M059J (cell line): ENCODE results near the gene TULP3. TPM values are rescaled to one million over a fixed set of nuclear protein-coding genes. Genes with fewer than 3 reads are reported as not detected.

Experiments used
- DNase-seq: peaks from one replicate; pipeline ENCODE4 v3.0.0-alpha.2; 2012; ENCODE audit warnings: low read depth
- total RNA-seq: library from RNA; depleted of rRNA; stranded (reverse); fragments of >200 nt; shearing (Covaris generic); gene quantifications from 2 replicates; pipeline ENCODE4 v1.2.3, GENCODE V29; 2014

TULP3 gene
- total RNA-seq, 1 experiment from 2014 or later: 37.8 TPM

DNA sequence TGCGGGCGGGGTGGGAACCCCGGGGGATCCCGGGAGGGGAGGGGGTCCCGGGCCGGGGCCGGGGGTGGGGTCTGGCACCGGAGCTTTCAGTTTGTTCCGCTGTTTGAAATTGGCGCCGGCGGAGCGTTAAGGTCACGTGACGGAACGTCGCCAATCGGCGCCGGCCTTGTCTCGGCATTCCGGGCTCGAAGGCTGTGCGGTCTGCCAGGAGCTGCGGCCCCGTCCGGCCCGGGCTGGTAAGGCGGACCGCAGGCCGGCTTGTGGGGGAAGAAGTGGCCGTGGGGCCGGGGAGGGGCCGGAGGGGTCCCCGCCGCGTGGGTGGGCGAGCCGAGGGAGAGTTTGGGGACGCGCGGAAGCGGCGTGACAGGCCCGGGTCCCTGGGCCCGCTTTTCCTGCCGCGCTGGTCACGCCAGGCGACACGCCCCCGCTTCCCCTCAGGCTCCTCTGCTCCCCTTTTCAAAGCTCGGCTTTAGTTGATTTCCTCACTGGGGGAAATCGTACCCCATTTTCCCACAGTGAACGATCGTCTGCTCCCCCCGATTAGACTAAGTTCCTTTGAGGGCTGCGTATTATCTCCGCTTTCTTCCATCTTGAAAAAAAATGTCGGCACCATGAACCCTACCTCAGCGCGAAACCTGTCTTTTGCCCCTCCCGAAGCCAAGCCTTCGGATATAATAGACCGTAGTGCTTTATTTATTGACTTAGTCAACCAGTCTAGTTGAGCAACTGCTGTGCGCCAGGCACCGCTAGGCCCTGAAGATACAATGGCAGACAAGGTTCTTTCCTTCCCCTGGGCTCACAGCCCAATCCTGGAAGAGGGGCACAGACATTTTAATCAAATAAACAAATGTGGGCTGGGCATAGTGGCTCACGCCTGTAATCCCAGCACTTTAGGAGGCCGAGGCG is 13.4 kb upstream of the TULP3 start, which contains the start of the genes FOXM1 and RHNO1:
FOXM1 (minus strand) TSS at position 128 of the 906 bp plus-strand sequence. CDS start 2,696 bp downstream, outside the sequence.
RHNO1 (plus strand) TSS at position 177 of the 906 bp plus-strand sequence. CDS start 8,144 bp downstream, outside the sequence.
- peak; percentile 84 for DNase-seq

DNA sequence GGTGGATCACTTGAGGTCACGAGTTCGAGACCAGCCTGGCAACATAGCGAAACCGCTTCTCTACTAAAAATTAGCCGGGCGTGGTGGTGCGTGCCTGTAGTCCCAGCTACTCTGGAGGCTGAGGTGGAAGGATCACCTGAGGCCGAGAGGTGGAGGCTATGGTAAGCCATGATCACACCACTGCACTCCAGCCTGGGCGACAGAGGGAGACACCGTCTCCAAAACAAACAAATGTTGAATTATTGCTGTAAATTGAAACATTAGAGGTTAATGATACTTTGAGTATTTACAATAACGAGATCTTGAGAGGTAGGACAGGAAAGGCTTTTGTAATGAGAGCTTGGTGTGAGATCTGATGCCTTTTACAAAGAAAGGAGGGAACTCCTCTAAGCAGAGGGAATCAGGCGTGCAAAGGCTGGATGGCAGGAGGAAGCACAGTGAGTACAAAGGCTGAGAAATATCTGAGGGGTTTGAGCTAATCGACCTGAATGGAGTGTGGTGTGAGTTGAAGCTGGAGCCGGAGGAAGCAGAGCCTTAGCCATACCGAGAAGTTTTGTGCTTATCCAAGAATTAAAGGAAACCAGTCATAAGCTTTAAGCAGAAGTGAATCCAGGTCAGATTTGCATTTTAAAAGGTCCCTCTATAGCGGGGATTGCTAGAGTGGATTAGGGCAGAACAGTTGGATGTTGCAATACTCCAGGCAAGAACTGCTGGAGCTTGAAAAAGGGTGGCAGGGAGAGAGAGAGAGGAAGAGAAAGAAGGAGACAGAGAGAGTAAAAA is 12.5 kb upstream of the TULP3 start:
- DNase-seq: no peak

DNA sequence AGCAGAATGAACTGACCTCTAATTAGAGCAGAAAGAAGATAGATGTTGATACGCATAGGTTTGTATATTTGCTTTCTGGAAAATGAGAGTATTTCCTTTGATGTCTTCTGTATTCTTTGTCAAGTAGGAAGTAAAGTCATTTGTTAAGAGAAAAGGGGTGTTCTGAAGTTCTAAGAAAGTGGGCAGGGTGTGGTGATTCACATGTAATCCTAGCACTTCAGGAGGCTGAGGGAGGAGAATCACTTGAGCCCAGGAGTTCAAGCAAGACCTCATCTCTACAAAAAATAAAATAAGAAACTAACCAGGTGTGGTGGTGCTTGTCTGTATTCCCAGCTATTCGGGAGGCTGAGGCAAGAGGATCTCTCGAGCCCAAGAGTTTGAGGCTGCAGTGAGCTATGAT is 10.8 kb upstream of the TULP3 start:
- DNase-seq: no peak

DNA sequence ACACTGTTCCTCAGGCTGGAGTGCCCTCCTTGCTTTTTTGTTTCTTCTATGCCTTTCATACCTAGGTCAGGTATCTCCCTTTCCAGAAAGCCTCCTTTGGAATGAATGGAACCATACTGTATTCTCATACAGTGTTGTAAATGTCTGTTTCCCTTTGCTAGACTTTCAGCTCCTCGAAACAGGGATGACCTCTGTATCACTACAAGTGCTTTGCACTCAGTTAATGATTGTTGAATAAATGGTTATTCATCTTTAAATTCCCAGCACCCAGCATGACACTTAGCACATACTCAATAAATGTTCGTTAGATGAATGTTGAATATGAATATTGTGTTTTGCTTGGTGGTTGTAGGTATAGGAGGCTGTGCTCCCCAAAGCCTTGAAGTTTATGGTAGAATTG is 5.9 kb upstream of the TULP3 start:
- DNase-seq: no peak

DNA sequence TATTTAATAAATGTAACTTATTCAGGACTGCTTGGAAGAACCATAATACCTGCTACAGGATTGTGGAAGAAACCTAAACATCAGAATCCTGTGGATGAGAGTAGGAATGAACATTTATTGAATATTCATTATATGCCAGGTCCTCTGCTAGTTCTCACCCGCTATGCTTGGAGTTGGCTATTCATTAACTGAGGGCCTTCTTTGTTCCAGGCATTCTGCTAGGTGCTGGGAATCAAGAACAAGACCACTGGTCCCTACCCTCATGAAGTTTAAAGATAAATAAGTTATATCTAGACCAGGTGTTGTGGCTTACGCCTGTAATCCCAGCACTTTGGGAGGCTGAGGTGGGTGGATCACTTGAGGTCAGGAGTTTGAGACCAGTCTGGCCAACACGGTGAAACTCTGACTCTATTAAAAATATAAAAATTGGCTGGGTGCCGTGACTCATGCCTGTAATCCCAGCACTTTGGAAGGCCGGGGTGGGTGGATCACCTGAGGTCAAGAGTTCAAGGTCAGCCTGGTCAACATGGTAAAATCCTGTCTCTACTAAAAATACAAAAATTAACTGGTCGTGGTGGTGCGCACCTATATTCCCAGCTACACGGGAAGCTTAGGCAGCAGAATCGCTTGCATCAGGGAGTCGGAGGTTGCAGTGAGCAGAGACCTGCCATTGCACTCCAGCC is 3.8 kb upstream of the TULP3 start:
- DNase-seq: no peak

DNA sequence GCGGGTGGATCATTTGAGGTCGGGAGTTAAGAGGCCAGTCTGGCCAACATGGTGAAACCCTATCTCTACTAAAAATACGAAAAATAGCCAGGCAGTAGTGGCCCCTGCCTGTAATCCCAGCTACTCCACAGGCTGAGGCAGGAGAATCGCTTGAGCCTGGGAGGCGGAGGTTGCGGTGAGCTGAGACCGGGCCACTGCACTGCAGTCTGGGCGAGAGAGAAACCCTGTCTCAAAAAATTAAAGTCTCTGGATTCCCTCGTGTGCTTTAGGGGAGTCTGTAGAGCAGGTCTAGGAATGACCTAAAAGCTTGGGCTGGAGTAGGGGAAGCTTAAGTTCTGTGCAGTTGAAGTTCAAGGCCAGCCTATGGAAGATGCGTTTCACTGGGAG is 697 bp upstream of the TULP3 start:
- DNase-seq: peak; percentile 22

DNA sequence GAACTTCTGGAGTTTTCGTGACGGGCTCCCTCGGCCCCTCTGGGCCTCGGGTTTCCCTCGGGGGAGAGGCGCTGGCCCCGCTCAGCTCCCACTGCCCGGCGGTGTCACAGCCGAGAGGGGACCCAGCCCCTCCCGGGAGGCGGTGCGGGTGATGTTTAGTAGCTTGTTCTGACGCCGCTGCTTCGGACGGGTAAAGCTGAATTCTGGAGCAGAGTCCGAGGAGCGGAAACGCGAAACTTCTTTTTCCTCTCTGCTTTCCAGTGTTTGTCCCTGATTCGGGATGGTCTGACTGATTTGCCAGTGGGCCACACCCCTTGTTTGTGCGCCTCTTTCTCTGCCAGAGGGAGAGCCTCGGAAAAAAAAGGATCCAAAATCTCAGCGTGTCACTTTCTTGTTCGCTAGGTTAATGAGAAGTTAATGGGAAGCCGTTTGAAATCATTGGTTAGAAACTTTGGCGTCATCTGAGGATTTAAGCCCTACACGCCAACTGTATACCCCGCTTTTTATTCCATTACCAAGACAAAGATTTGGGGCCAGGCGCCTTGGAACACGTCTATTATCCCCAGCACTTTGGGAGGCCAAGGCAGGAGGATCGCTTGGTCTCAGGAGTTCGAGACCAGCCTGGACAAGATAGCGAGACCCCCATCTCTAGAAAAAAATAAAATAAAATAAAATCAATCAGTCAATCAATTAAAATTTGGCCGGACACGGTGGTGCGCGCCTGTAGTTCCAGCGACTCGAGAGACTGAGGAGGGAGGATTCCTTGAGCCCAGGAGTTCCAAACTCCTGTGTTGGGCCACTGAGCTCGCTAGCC is 756 bp downstream of the TULP3 start:
- DNase-seq: peak; percentile 77

DNA sequence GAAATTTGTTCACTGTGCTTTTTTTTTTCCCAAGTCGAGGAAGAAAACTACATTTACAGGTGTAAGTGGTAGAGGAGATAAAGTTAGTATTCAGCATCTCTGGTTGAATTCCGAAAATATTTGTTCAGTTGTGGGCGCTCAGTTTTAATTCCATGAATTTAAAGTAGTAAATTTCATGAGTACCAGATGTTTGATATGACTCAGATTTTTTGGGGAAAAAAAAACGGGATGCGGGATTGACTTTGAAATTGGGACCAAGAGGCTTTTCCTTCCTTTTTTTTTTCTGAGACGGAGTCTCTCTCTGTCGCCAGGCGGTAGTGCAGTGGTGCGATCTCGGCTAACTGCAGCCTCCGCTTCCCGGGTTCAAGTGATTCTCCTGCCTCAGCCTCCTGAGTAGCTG is 1.6 kb downstream of the TULP3 start:
- no peak for DNase-seq

DNA sequence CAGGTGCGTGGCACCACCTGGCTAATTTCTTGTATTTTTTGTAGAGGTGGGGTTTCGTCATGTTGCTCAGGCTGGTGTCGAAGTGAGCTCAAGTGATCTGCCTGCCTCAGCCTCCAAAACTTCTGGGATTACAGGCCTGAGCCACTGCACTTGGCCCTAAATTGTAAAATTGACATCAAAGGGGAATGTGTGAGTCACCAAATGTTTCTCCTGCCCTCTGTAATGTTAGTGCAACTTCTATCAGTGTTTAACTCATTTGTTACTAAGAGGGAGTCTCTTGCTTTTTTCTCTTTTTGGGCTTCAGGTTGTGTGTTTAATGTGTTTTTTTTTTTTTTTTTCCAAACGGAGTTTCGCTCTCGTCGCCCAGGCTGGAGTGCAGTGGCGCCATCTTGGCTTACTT is 2.3 kb downstream of the TULP3 start:
- peak; percentile 87 for DNase-seq

DNA sequence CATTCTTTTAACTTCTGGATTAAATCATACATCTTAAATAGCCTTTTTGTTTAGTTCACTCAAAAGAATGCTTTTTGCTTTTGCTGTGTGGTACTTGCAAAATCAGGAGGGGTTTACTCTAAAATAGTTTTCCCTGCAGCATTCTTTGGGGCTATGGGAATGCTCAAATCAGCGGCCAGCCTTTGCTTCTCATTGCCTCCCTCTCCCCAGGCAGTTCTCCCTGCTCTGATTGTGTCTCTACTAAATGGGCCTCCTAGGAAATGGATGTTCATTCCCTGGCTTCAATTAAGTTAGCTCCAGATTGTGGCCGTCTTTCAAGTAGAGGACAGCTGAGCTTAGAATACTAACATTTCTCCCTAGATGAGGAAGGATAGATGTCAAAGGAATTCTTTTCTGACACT is 4.4 kb downstream of the TULP3 start:
- DNase-seq: no peak

DNA sequence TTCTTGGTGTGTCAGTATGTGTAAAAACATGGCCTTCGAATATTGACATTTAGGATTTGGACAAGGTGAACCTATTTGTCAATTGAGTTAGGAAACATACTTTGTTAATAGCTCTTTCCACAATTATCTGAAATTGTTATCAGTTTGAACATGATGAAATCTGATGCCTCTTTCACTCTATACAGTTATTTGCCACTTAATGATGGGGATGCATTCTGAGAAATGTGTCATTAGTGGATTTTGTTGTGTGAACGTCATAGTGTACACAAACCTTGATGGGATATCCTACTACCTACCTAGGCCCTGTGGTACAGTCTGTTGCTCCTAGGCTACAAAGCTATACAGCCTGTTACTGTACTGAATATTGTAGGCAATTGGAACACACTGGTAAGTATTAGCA is 4.8 kb downstream of the TULP3 start:
- DNase-seq: no peak

DNA sequence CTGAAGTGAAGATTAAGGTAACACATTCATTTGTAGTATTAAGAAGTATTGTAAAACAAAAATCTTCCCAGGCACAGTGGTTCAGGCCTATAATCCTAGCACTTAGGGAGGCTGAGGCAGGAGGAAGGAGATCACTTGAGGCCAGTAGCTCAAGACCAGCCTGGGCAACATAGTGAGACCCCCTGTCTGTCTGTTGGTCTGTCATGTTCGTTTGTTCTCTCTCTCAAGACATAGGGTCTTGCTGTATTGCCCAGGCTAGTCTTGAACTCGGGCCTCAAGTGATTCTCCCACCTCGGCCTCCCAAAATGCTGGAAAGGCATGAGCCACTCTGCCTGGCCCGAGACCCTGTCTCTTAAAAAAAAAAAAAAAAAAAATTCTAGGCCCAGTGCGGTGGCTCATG is 6.7 kb downstream of the TULP3 start:
- DNase-seq: no peak

DNA sequence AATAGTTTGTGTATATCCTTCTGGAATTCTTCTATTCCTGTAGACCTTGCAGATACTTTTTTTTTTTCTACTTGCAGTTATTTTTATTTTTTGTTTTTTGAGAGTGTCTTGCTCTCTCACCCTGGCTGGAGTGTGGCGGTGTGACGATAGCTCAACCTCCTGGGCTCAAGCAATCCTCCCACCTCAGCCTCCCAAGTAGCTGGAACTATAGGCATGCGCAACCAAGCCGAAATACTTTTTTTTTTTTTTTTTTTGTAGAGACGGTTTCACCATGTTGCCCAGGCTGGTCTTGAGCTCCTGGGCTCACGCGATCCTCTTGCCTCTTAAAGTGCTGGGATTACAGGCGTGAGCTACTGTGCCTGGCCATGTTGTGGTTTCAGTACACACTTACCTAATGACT is 10.0 kb downstream of the TULP3 start:
- DNase-seq: no peak

DNA sequence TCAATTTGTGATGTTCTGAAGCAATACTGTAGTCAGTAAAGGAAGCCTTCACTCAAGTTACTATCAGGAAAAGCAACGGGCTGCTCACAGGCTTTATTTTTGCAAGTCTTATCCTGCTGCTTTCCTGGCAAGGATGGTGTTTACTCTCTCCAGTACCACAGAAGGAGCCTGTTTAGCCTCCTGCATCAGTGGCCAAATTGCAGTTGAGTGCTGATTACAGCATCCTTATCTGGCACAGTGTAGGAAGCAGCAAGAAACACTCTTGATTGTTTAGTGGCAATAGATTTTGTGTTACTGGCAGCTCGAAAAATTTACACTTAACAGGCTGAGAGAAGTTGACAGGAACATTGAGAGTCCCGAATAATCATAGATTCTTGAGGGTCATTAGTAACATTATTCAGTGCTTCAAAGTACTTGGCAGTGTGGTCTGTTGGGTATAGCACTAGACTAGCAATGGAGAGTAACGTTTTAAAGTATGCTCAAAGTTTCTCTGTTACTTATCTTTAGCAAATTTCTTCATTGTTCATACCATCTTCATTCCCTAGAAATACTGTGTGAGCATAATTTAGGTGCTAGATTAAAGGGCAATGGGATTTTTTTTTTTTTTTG is 11.7 kb downstream of the TULP3 start:
- DNase-seq: no peak

DNA sequence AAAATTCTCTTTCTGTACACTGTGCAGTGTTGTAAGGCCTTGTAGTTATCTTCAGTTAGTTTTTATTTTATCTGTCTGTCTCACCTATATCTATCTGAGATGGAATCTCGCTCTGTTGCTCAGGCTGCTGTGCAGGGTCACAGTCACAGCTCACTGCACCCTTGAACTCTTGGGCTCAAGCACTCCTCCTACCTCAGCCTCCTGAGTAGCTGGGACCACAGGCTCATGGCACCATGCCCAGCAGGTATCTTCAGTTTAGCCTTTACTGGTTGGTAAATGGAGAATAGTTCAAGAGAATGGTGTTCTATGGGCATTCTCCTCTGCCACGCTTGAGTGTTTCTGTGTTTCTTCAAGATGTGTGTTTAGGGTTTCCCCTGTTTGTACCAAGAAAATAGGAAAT is 13.6 kb downstream of the TULP3 start:
- DNase-seq: no peak

DNA sequence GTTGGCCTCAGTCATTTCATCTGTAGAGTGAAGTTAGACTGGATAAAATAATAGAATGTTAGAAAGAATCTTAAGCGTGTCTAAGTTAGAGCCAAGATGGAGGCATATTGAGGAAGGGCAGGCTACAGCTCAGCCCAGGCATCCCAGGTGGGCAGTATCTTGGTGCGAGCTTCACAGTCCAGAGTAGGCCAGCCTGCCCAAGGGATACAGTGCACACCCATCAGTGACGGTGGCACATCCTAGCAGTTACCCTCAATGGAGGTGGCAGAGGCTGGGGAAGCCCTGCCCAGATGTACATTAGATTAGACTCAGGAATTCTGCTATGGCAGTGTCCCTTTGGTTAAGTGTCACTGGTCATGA is 21.5 kb downstream of the TULP3 start:
- no peak for DNase-seq

DNA sequence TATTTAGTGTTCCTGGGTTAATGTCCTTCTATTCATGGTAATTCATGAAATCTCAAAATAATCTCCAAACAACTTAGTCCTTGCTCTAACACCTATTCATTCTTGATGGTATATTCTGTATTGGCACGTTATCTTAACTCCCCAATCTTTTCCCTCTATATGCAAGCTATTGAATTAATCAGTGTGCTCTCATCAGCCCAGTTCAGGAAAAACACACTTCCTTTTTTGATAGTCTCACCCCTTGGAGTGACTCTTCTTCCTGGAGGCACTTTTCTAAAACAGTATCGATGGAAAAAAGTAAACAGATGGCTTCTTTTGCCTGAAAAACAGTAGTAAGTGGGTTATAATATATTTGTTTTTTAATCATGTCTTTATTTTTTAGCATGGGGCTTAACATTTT is 28.6 kb downstream of the TULP3 start:
- no peak for DNase-seq

DNA sequence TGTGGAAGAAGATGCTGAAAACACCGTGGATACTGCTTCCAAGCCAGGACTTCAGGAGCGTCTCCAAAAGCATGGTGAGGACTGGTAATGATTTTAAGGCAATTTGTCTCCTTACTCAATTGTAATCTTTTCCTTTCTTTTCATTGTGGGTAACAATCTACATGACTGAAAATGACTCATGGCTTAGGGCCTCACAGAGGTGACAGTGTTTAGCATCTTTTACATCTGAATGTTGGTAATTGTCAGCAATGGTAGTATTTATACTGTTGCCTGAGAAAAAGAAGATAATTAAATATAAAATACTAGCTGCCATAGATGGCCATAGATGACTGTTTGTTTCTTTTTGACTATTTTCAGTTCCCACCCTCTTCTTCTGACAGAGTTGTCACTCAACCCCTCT is 31.6 kb downstream of the TULP3 start:
- peak; percentile 46 for DNase-seq

DNA sequence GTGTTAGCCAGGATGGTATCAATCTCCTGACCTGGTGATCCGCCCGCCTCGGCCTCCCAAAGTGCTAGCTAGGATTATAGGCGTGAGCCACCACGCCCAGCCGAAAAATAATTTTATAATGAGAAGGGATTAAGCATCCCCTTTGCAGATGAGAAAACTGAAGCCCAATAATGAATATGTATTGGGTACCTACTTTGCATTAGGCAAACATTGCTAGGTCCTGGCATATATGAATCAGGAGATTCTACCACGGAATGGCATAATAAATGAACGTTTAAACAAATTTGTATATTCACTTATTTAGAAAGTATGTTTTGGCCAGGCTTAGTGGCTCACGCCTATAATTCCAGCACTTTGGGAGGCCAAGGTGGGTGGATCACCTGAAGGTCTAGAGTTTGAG is 32.4 kb downstream of the TULP3 start:
- DNase-seq: no peak

DNA sequence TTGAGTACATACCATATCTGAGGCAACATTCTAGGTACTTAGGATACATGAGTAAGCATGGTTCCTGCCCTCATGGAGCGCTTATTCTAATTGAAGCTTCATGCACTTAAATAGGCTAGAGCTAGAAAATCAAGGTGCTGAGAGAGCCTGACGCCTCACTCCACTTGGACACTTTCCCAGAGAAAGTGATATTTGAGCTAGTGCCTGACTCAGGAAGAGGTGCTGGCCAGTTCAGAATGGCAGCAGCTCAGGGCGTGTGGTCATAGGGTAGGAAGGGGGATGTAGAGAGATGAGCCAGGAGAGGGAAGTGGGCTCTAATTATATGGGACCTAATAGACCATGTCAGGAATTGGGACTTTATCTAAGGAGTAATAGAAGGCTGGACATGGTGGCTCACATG is 33.3 kb downstream of the TULP3 start:
- DNase-seq: peak; percentile 69
